HepG2 (cell line): ENCODE measurements around the gene ATG16L1. TPM values are rescaled to one million over a fixed set of nuclear protein-coding genes. Genes with fewer than 3 reads are reported as not detected.

Source experiments
- CBX2 ChIP-seq, 2 experiments: fragments of 200-600 bp in 1 of 2; sonication (generic); formaldehyde crosslinking in 1 of 2; IDR thresholded peaks; 2 replicates each; pipeline versions ENCODE4 v1.7.0 to v1.8.1; 2018 to 2022; ENCODE audit warnings: low read depth in 2 of 2, low read length in 1 of 2, mild to moderate bottlenecking in 1 of 2, missing genetic modification reagents in 1 of 2
- CCDC6 ChIP-seq: sonication (generic); formaldehyde crosslinking; IDR thresholded peaks from 2 replicates; pipeline ENCODE4 v1.8.1; 2022; ENCODE audit warnings: mild to moderate bottlenecking, missing genetic modification reagents, moderate library complexity
- HOXD1 ChIP-seq: sonication (generic); formaldehyde crosslinking; IDR thresholded peaks from 2 replicates; pipeline ENCODE4 v1.5.0; 2020; ENCODE audit warnings: missing genetic modification reagents
- MAZ ChIP-seq, 2 experiments: sonication (generic) in 1 of 2; formaldehyde crosslinking in 1 of 2; IDR thresholded peaks; 2 replicates each; pipeline versions ENCODE4 v1.5.0 to v1.6.1; 2012 to 2020; ENCODE audit warnings: low read depth in 2 of 2, mild to moderate bottlenecking in 2 of 2, borderline replicate concordance in 1 of 2, improper control_type of control experiment in 1 of 2, low read length in 1 of 2, missing genetic modification reagents in 1 of 2, moderate library complexity in 1 of 2
- MEF2D ChIP-seq: sonication (generic); formaldehyde crosslinking; IDR thresholded peaks from 2 replicates; pipeline ENCODE4 v1.5.1; 2020; ENCODE audit warnings: mild to moderate bottlenecking, missing genetic modification reagents
- RAD21 ChIP-seq: fragments of 450-650 bp; formaldehyde crosslinking; IDR thresholded peaks from 2 replicates; pipeline ENCODE4 v1.5.0; 2020; ENCODE audit warnings: mild to moderate bottlenecking
- RBFOX2 ChIP-seq: fragments of 200-400 bp; formaldehyde crosslinking; IDR thresholded peaks from 2 replicates; pipeline ENCODE4 v1.6.1; 2017; ENCODE audit warnings: low read depth, mild to moderate bottlenecking, low read length
- RBM39 ChIP-seq: fragments of 200-400 bp; formaldehyde crosslinking; IDR thresholded peaks from one replicate; pipeline ENCODE4 v1.6.1; 2018; ENCODE audit warnings: antibody characterized with exemption, mild to moderate bottlenecking, low read depth, low read length; ENCODE audit not compliant: poor library complexity, severe bottlenecking
- TEAD2 ChIP-seq: sonication (generic); formaldehyde crosslinking; IDR thresholded peaks from 2 replicates; pipeline ENCODE4 v1.9.0; 2021; ENCODE audit warnings: missing genetic modification reagents
- TSC22D2 ChIP-seq: sonication (generic); formaldehyde crosslinking; IDR thresholded peaks from 2 replicates; pipeline ENCODE4 v1.5.1; 2020; ENCODE audit warnings: missing genetic modification reagents, mild to moderate bottlenecking, borderline replicate concordance
- ZNF317 ChIP-seq: sonication (generic); formaldehyde crosslinking; IDR thresholded peaks from 2 replicates; pipeline ENCODE4 v1.5.0; 2020; ENCODE audit warnings: mild to moderate bottlenecking, missing genetic modification reagents
- ZNF652 ChIP-seq: IDR thresholded peaks from 2 replicates; pipeline ENCODE4 v1.6.1; 2016; ENCODE audit warnings: low read depth, borderline replicate concordance
- ZNF816 ChIP-seq: sonication (generic); formaldehyde crosslinking; IDR thresholded peaks from 2 replicates; pipeline ENCODE4 v1.8.0; 2022; ENCODE audit warnings: missing genetic modification reagents, mild to moderate bottlenecking, borderline replicate concordance
- ZNF83 ChIP-seq: sonication (generic); formaldehyde crosslinking; IDR thresholded peaks from 2 replicates; pipeline ENCODE4 v1.4.0; 2020; ENCODE audit warnings: missing genetic modification reagents, mild to moderate bottlenecking, borderline replicate concordance
- polyA plus RNA-seq, 8 experiments: library from polyadenylated mRNA; depleted of rRNA in 3 of 8; stranded (reverse) in 7 of 8; unstranded in 1 of 8; fragments of >200 nt; fragmentation: Illumina TruSeq in 4 of 8; extraction: Trizol in 4 of 8; gene quantifications; 2 replicates each; pipeline versions ENCODE4 v1.2.1 to v1.2.3, GENCODE V29; 2011 to 2016; ENCODE audit warnings: low read depth in 4 of 8, missing spikeins in 1 of 8, mixed read lengths in 1 of 8; ENCODE audit not compliant: insufficient read depth in 1 of 8
- total RNA-seq, 5 experiments: library from RNA; depleted of rRNA; stranded (reverse); fragments of >200 nt; fragmentation: Illumina TruSeq; extraction: Trizol; gene quantifications; 2 replicates each; pipeline ENCODE4 v1.2.3, GENCODE V29; 2016; ENCODE audit warnings: low read depth in 1 of 5
- TF ChIP-seq, protein P1 (sequence below): sonication (generic); formaldehyde crosslinking; IDR thresholded peaks from 2 replicates; pipeline ENCODE4 v1.4.0; 2020; ENCODE audit warnings: mild to moderate bottlenecking, missing genetic modification reagents, borderline replicate concordance
- TF ChIP-seq, protein P2 (sequence below): IDR thresholded peaks from 2 replicates; pipeline ENCODE4 v1.4.0; 2020; ENCODE audit warnings: mild to moderate bottlenecking, missing genetic modification reagents
- TF ChIP-seq, protein P3 (sequence below): sonication (generic); formaldehyde crosslinking; IDR thresholded peaks from 2 replicates; pipeline ENCODE4 v1.4.0; 2020; ENCODE audit warnings: missing genetic modification reagents

Gene ATG16L1
- total and polyA plus RNA-seq, 2 of the 13 experiments (the other 11 are each of a cell fraction or from before 2014, with no cell fraction given), result 26.0 to 51.7 TPM

DNA sequence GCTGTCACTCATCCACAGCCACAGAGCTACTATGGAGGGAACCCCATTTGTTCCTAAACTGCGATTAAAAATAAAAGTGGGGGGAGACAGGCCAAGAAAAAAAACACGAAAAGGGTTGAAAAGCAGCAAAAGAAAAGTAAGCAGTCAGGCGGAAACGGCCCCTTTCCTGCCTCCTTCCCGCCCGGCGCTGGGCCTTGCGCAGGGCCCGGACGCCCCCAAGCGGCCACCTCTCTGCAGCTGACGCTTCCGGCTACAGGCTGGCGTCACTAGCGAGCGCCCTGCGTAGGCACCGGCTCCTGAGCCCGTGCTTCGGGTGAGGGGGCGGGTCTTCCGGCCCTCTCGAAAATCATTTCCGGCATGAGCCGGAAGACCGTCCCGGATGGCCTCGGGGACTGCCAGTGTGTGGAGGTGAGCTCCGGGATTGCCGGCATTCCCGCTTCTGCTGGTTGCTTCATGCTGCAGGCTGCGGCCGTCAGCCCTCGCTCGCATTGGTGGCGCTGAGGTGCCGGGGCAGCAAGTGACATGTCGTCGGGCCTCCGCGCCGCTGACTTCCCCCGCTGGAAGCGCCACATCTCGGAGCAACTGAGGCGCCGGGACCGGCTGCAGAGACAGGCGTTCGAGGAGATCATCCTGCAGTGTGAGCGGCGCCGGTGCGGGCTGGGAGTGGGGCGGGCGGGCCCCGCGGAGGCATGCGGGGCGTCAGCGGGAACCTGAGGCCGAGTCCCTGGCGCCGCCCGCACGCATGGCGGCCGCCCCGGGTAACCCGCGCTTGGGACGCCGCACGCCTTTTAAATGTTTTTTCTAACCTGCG is at the start of gene ATG16L1 (continued):
- TF ChIP-seq, protein P1, sequence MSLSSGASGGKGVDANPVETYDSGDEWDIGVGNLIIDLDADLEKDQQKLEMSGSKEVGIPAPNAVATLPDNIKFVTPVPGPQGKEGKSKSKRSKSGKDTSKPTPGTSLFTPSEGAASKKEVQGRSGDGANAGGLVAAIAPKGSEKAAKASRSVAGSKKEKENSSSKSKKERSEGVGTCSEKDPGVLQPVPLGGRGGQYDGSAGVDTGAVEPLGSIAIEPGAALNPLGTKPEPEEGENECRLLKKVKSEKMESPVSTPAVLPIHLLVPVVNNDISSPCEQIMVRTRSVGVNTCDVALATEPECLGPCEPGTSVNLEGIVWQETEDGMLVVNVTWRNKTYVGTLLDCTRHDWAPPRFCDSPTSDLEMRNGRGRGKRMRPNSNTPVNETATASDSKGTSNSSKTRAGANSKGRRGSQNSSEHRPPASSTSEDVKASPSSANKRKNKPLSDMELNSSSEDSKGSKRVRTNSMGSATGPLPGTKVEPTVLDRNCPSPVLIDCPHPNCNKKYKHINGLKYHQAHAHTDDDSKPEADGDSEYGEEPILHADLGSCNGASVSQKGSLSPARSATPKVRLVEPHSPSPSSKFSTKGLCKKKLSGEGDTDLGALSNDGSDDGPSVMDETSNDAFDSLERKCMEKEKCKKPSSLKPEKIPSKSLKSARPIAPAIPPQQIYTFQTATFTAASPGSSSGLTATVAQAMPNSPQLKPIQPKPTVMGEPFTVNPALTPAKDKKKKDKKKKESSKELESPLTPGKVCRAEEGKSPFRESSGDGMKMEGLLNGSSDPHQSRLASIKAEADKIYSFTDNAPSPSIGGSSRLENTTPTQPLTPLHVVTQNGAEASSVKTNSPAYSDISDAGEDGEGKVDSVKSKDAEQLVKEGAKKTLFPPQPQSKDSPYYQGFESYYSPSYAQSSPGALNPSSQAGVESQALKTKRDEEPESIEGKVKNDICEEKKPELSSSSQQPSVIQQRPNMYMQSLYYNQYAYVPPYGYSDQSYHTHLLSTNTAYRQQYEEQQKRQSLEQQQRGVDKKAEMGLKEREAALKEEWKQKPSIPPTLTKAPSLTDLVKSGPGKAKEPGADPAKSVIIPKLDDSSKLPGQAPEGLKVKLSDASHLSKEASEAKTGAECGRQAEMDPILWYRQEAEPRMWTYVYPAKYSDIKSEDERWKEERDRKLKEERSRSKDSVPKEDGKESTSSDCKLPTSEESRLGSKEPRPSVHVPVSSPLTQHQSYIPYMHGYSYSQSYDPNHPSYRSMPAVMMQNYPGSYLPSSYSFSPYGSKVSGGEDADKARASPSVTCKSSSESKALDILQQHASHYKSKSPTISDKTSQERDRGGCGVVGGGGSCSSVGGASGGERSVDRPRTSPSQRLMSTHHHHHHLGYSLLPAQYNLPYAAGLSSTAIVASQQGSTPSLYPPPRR (CRISPR knock-in tag), result peak; percentile 74
- TF ChIP-seq TSC22D2 (CRISPR knock-in tag) (peak; percentile 76; the same call in 1 of the 2 replicates), TEAD2 (CRISPR knock-in tag) (no peak), RBFOX2 (peak; percentile 97), RBM39 (peak; percentile 88), MAZ (IDR thresholded peaks at IDR 0.05; ENCODE audit: borderline replicate concordance, low read depth, low read length) (peak; percentile 88), MAZ (CRISPR knock-in tag; IDR thresholded peaks at IDR 0.05; ENCODE audit: low read depth) (peak; percentile 93; the same call in 1 of the 2 replicates), ZNF317 (CRISPR knock-in tag) (peak; percentile 84; the same call in 1 of the 2 replicates), ZNF652 (no peak), CCDC6 (CRISPR knock-in tag) (peak; percentile 70), MEF2D (peak; percentile 83), RAD21 (CRISPR knock-in tag) (peak; percentile 100), HOXD1 (CRISPR knock-in tag) (peak; percentile 65), ZNF816 (CRISPR knock-in tag) (peak; percentile 67; the same call in 1 of the 2 replicates), CBX2 (IDR thresholded peaks at IDR 0.05; ENCODE audit: low read depth, low read length) (no peak), CBX2 (CRISPR knock-in tag; IDR thresholded peaks at IDR 0.05; ENCODE audit: low read depth) (0 out of 2 replicates have a peak, but pooled peaks have one; percentile 62), ZNF83 (no peak)
- TF ChIP-seq, protein P2, sequence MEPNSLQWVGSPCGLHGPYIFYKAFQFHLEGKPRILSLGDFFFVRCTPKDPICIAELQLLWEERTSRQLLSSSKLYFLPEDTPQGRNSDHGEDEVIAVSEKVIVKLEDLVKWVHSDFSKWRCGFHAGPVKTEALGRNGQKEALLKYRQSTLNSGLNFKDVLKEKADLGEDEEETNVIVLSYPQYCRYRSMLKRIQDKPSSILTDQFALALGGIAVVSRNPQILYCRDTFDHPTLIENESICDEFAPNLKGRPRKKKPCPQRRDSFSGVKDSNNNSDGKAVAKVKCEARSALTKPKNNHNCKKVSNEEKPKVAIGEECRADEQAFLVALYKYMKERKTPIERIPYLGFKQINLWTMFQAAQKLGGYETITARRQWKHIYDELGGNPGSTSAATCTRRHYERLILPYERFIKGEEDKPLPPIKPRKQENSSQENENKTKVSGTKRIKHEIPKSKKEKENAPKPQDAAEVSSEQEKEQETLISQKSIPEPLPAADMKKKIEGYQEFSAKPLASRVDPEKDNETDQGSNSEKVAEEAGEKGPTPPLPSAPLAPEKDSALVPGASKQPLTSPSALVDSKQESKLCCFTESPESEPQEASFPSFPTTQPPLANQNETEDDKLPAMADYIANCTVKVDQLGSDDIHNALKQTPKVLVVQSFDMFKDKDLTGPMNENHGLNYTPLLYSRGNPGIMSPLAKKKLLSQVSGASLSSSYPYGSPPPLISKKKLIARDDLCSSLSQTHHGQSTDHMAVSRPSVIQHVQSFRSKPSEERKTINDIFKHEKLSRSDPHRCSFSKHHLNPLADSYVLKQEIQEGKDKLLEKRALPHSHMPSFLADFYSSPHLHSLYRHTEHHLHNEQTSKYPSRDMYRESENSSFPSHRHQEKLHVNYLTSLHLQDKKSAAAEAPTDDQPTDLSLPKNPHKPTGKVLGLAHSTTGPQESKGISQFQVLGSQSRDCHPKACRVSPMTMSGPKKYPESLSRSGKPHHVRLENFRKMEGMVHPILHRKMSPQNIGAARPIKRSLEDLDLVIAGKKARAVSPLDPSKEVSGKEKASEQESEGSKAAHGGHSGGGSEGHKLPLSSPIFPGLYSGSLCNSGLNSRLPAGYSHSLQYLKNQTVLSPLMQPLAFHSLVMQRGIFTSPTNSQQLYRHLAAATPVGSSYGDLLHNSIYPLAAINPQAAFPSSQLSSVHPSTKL, result peak; percentile 79
- TF ChIP-seq, protein P3, sequence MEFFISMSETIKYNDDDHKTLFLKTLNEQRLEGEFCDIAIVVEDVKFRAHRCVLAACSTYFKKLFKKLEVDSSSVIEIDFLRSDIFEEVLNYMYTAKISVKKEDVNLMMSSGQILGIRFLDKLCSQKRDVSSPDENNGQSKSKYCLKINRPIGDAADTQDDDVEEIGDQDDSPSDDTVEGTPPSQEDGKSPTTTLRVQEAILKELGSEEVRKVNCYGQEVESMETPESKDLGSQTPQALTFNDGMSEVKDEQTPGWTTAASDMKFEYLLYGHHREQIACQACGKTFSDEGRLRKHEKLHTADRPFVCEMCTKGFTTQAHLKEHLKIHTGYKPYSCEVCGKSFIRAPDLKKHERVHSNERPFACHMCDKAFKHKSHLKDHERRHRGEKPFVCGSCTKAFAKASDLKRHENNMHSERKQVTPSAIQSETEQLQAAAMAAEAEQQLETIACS (CRISPR knock-in tag), result peak; percentile 51; the same call in 1 of the 2 replicates
